Uterus (tissue), 2 donors: Measurements from ENCODE around the gene TRMT2A.

ENCODE experiments used
- POLR2A ChIP-seq, 2 donors: fragments of 450-650 bp; IDR thresholded peaks; one replicate each; pipeline ENCODE4 v1.6.1; 2016; ENCODE audit warnings: antibody characterized with exemption in 2 of 2, mild to moderate bottlenecking in 1 of 2, moderate library complexity in 1 of 2
- TF ChIP-seq, protein P1 (sequence below), 4 experiments: fragments of 200-600 bp in 2 of 4; fragments of 450-650 bp in 2 of 4; sonication (generic) in 2 of 4; IDR thresholded peaks; one replicate each; pipeline ENCODE4 v1.5.1; 2016 to 2019; ENCODE audit warnings: antibody characterized with exemption in 4 of 4, mild to moderate bottlenecking in 2 of 4, moderate library complexity in 1 of 4

DNA sequence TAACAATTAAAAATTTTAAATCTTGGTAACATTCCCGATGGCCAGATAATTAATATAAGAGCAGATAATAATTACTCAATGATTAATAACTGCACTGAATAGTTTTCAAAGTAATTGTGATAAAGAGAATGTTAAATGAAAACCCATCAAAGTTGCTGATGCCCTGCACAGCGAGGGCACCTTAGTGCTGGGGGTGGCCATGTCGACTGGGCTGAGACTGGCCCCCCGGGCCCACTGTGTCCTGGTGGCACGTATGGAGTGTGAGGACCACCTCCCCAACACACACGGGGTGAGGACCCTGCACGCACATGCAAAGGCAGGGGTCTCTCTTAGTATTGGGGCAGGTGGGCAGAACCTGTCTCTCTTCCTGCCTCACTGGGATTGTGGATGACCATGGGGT is 48.9 kb upstream of the TRMT2A start:
- TF ChIP-seq, protein P1, sequence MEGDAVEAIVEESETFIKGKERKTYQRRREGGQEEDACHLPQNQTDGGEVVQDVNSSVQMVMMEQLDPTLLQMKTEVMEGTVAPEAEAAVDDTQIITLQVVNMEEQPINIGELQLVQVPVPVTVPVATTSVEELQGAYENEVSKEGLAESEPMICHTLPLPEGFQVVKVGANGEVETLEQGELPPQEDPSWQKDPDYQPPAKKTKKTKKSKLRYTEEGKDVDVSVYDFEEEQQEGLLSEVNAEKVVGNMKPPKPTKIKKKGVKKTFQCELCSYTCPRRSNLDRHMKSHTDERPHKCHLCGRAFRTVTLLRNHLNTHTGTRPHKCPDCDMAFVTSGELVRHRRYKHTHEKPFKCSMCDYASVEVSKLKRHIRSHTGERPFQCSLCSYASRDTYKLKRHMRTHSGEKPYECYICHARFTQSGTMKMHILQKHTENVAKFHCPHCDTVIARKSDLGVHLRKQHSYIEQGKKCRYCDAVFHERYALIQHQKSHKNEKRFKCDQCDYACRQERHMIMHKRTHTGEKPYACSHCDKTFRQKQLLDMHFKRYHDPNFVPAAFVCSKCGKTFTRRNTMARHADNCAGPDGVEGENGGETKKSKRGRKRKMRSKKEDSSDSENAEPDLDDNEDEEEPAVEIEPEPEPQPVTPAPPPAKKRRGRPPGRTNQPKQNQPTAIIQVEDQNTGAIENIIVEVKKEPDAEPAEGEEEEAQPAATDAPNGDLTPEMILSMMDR (IDR thresholded peaks at IDR 0.05): no peak
- no peak for TF ChIP-seq POLR2A (IDR thresholded peaks at IDR 0.05)
